NB4 (cell line): Measurements from ENCODE around the gene AP4E1.
A peak's percentile ranks its signal among the peaks of the same experiment; 100 is the strongest.

Experiments used
- CTCF ChIP-seq: IDR thresholded peaks from one replicate; pipeline ENCODE4 v1.5.1; 2012; ENCODE audit warnings: low read depth, low read length
- MAX ChIP-seq: IDR thresholded peaks from 2 replicates; pipeline ENCODE4 v1.6.1; 2011; ENCODE audit warnings: low read depth, low read length
- MYC ChIP-seq: IDR thresholded peaks from 2 replicates; pipeline ENCODE4 v1.6.1; 2011; ENCODE audit warnings: low read depth, low read length
- POLR2A ChIP-seq: IDR thresholded peaks from 2 replicates; pipeline ENCODE4 v1.6.1; 2011; ENCODE audit warnings: mild to moderate bottlenecking; ENCODE audit not compliant: insufficient read length; ENCODE audit errors: extremely low read depth

- TF ChIP-seq CTCF: peak; percentile 93
- no peak for TF ChIP-seq POLR2A
- no peak for TF ChIP-seq MAX
- TF ChIP-seq MYC: no peak
These were observed 31.5 kb upstream of the AP4E1 start for GRCh38 chr15:50876989-50877360.
